HG03575 (cell line): ENCODE data around the gene FAM98C.

Experiments used
- ATAC-seq: cut with Tn5 transposase; IDR thresholded peaks from one replicate; pipeline ENCODE4 v1.9.1; 2021; ENCODE audit not compliant: unreplicated experiment, insufficient number of reproducible peaks, low FRiP score; ENCODE audit errors: extremely low read depth

The FAM98C gene

GRCh38 chr19:38443458-38443999 lies 40.6 kb downstream of the FAM98C start:
- ATAC-seq, result no peak

- no peak for ATAC-seq
Observed at GRCh38 chr19:38444026-38444425, 41.1 kb downstream of the FAM98C start.

- no peak for ATAC-seq
Observed at GRCh38 chr19:38445362-38445761, 42.5 kb downstream of the FAM98C start.

- no peak for ATAC-seq
Observed at GRCh38 chr19:38448225-38448624, 45.3 kb downstream of the FAM98C start.

GRCh38 chr19:38449518-38449917 lies 46.6 kb downstream of the FAM98C start:
- no peak for ATAC-seq

DNA sequence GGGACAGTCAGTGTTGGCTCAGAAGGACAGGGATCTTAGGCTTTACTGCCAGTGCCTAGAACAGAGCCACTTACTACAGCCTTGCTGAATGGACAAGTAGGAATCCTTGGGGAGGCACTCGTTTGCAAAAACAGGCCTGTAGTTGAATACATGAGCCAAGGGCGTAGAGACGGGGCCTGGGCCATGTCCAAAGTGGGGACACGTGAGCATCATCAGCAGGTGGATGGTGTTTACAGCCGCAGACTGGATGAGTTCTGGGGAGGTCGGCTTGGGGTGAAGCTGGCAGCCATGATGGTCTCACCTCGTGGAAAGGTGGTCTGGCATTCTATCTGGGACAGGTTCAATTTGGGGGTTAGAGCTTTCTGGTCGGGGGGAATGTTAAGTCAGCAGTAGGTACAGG lies 48.1 kb downstream of the FAM98C start:
- no peak for ATAC-seq

- ATAC-seq, result no peak
Observed at GRCh38 chr19:38451629-38452028, 48.7 kb downstream of the FAM98C start.

DNA sequence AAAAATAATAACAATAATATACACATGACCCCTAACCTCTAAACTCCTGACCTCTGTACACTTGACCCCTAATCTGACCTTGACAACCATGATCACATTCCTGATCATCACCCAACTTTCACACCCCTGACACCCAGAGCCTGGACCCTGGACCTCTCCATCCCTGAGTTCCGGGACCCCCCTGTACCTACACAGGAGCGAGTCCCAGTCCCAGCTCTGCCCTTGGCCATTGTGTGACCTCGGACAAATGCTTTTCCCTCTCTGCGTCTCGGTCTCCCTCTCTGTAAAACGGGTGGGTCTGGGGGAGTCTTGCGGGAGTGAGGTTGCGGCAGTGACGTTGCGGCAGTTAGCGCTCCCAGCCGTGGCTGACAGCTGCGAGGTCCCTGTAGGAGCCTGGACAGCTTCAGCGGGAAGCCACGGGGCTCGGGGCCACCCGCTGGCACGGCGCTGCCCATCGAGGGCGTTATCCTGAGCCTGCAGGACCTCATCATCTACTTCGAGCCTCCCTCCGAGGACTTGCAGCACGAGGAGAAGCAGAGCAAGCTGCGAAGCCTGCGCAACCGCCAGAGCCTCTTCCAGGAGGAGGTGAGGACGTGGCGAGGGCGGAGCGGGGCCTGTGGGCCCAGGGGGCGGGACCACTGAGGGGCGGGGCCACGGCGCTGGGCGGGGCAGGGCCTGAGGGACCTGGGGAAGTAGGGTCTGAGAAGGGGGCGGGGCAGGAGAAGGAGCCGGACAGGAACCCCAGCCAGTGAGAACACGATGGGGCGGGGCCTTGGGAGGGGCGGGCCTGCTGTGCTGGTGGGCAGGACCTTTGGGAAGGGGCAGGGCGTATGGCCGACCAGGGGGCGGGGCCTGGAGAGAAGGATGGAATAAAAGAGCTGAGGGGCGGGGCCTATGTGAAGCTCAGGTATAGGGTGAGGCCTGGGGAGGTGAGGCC lies 49.8 kb downstream of the FAM98C start:
- no peak for ATAC-seq

DNA sequence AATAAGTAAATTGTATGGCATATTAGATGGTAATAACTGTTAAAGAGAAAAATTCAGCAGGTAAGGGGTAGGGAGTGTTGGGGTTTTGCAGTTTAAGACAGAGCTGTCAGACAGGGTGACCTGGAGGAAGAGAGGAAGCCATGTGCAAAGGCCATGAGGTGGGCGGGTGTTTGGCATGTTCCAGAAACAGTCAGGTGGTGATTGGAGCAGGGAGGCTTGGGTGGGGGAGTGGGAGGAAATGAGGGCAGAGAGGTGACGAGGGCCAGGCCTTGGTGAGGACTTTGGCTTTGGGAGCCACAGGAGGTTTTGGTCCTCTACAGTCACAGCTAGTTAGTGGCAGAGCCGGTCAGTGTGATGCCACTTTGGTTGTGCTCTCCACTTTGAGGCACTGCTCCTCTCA lies 50.7 kb downstream of the FAM98C start:
- no peak for ATAC-seq

GRCh38 chr19:38455031-38455430 lies 52.1 kb downstream of the FAM98C start:
- no peak for ATAC-seq

GRCh38 chr19:38457202-38457601 lies 54.3 kb downstream of the FAM98C start:
- no peak for ATAC-seq

- no peak for ATAC-seq
Observed at GRCh38 chr19:38457690-38458405, 55.0 kb downstream of the FAM98C start.
